ENCODE data around the gene SCOC.
A peak's percentile ranks its signal among the peaks of the same experiment; 100 is the strongest.
"Not testable (repeated sequence)": the region's sequence is repeated elsewhere in the genome, so short reads cannot be mapped to it uniquely, and the experiment has no call there.

The SCOC gene

DNA sequence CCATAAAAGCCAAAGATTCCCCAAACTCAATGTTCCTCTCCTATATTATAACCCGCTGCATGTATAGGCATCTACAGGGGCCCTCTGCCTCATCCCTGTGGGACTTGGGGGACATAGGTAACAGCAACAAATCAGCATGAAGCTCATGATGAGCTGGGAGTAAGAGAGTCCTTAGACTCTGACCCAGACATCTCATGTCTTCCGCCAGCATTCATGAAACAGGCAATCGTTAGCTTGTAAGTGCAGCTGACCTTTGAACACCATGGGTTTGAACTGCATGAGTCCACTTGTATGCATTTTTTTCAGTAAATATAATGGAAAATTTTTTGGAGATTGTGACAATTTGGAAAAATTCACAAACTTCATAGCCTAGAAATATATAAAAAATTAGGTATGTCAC, 10.4 kb upstream of the SCOC start:
- no peak for DNase-seq

DNA sequence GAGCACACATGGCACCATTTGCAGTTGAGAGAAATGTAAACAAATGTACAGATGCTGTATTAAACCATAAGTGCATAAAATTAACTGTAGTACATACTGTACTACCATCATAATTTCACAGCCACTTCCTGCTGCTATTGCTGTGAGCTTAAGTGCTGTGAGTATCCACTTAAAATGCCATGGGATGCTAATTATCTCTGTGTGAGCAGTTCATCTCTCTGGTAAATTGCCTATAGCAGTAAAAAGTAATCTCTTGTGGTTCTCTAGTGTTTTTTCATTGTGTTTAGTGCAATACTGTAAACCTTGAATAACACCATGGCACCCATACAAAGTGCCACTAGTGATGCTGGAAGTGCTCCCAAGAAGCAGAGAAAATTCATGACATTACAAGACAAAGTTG, 9.9 kb upstream of the SCOC start:
- no peak for DNase-seq

DNA sequence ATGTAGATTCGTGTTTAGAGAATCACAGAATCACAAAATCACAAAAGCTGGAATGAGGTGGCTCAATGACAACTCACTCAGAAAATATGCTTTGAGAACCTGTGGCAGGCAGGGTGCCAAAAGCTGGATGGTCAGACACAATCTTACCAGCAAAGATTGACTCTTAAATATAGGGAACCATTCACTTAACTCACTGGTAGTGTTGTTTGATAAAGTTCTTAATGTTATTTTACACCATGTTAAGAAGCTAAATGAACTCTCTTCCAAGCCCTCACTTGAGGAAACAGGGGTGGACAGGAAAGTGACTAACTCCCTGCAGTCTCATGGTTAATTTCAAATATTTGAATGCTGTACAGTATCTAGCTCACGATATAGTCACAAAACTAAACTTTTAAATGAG, 5.7 kb upstream of the SCOC start:
- no peak for DNase-seq

DNA sequence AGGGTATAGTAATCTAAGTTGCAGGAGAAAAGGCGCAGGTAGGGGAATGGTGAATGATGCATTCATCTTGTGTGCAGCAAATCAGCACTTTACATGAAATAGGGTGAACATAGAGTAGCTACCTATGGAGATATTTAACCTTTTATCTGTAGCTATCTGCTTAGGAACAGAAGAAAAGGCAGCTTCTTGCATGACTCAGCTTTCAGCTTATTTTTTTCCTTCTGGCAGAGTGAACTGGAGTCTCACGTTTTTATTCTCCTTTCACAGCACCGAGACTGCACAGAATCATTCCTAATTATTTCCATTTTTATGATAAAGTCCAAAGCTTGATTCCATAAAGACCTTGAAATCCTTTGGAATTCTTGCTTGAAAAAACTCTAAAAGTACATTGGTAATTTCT, 4.8 kb upstream of the SCOC start:
- DNase-seq = no peak

DNA sequence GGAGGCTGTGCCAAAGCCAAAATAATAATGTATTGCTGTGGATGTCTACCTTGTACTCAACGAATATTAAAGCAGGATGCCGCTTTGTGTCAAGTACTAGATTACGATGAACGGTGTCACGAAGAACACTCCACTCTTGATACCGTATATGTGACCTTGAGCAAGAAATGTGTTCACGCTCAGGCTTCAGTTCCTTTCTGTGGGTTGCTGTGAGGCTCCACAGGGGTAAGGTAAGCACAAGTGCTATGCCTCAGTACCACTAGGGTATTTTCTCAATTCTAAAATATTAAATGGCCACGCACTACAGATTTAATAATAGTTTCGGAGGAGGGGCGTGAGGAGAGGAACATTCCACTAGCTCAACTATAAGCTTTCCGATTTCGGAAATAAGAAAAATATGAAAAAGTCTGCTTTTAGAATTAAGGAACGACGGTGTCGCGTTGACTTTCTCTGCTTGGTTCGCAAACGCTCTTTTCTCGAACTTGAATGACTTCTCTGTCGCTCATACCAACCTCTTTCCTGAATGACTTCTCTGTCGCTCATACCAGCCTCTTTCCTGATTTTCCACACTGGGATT, 607 bp upstream of the SCOC start:
- peak; percentile 52 to 64 for DNase-seq

DNA sequence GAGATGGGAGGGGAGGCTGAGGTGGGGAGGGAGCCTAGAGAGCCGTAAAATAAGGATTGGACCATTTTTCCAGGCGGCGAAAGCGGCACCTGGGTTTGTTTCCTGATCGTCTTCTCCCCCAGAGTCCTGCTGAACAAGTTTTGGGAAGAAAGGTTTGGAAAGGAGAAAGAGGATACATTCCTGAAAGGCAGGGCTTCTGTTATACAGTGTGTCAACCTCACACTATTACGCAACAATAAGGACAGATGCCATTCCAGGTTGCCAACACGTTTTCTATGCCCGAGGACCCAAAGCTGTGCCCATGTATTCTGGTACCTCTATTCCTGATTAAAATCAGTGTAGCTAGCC, 658 bp downstream of the SCOC start:
- peak in 1 of 2 experiments; percentile 17 for DNase-seq

DNA sequence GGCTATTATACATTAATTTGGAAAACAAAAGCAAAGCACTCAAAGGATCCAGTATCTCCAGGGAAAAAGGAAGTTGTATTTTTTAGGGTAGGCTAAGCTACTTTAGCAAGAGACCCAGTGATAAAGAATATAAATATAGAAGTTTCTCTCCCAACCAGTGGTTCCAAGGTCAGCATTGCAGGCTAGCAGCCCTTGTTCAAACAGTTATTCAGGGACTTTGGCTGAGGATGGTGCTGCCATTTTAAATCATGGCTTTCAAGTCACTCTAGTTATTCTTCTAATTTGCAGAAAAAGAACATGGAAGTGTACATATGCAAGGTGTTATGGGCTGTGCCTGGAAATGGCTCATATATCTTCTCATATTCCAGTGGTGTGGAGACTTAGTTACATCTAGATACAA, 9.3 kb downstream of the SCOC start:
- no peak for DNase-seq

DNA sequence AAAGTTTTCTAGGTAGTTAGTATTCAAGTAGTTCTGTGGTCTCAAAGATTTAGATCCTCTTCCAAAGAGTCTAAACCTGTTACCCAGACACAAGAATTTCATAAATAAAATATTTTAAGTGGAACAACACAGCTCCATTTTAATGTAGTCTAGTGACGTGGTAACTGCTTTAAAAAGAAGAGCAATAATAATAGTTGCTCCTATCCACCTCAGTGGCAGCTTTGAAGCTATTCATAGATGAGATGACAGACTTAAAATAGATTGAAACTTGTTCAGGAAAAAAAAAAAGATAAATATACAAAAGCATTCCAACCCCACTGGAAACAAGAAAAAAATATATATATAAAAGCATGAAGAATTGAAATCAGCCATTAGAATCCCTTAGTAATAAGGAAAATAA, 14.6 kb downstream of the SCOC start:
- DNase-seq = no peak

DNA sequence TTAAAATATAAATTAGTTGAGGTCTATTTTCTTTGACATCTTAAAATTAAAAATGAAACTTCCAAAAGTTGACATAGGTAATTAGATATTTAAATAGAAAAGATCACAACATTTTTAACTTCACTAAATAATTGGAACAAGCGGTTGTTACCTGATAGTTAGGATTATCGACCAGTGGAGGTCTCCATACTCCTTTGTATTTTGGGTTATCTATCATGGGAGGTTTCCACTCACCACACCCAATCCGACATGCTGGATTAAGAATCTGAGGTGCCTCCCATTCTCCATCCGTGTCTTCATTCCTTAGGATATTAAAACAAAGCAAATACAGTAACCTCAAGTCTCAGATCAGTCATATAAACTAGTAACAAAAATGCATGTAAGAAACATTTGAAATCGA, 22.2 kb downstream of the SCOC start:
- DNase-seq = no peak

DNA sequence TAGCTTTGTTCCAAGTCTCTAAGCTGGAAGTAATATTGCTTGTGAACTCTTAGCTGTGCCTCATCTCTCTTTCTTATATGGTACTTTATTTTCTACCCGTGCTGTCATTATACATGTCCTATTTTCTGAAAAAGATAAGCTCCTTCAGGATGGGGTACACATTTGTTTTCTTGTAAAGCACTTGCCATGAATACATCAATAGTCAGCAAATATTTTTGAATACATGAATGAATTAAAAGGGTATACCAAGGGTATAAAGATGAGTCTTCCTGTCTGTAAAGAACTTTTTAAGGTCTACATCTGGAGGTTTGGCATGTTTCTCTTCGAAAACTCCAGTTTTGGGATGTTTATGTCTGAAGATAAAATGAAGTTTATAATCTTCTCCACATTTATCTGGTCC, 26.7 kb downstream of the SCOC start:
- DNase-seq = no peak

DNA sequence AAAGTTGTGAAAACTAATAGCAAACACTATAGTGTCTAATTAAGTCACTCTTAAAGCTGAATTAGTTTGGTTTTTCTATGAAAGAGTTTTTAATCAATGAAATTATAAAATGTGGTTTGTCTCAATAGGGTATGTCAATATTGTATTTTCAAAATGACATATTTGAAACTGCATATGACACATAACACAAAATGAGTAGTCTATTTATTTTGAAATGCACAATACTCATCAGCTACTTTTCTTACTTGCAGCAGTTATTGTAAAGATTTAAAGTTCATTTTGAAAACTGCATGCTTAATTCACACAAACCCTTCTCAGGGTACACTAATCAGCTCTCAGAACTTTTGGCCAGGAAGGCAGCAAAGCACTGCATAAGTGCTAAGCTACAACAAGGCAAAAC, 32.8 kb downstream of the SCOC start:
- DNase-seq = no peak

DNA sequence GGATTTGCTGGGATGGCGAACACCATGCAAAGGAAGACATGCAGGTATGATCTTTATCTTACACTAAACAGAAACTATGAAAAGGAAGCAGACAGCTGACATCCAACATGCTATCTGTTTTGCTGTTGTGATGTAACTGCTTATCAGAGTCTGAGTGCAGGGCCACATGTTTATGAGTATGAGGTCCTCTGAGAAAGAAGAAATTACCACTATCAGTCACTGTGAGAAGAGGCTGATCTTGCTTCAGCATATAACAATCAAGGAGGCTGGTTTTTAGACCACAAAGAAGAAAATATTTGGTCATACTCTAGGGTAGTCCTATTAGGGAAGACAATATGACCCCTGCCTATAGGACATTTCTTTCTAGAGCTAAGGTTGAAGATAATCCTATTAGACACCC, 35.5 kb downstream of the SCOC start:
- DNase-seq = no peak

DNA sequence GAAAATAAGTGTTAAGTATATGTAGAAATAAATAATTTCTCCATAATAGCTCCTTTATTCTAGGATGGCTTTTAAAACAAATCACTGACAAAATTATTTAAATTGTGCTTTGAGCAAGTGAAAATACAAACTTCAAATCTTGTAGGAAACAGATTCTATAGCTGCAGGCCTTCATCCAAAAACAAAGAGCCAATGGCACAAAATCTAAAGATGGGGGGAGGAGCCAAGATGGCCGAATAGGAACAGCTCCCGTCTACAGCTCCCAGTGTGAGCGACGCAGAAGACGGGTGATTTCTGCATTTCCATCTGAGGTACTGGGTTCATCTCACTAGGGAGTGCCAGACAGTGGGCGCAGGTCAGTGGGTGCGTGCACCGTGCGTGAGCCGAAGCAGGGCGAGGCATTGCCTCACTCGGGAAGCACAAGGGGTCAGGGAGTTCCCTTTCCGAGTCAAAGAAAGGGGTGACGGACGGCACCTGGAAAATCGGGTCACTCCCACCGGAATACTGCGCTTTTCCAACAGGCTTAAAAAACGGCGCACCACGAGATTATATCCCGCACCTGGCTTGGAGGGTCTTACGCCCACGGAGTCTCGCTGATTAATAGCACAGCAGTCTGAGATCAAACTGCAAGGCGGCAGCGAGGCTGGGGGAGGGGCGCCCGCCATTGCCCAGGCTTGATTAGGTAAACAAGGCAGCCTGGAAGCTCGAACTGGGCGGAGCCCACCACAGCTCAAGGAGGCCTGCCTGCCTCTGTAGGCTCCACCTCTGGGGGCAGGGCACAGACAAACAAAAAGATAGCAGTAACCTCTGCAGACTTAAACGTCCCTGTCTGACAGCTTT, 39.9 kb downstream of the SCOC start:
- DNase-seq = not testable (repeated sequence)

DNA sequence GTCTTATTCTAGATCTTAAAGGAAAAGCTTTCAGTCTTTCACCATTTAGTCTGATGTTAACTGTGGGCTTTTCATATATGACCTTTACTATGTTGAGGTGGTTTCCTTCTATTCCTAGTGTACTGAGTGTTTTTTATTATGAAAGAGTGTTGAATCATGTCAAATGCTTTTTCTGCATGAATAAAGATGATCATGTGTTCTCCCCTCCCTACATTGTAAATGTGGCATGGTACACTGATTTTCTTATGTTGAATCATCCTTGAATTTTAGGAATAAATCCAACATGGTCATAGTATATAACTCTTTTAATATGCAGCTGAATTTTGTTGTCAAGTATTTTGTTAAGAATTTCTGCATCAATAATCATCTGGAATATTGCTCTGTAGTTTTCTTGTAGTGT, 49.7 kb downstream of the SCOC start:
- no peak for DNase-seq

DNA sequence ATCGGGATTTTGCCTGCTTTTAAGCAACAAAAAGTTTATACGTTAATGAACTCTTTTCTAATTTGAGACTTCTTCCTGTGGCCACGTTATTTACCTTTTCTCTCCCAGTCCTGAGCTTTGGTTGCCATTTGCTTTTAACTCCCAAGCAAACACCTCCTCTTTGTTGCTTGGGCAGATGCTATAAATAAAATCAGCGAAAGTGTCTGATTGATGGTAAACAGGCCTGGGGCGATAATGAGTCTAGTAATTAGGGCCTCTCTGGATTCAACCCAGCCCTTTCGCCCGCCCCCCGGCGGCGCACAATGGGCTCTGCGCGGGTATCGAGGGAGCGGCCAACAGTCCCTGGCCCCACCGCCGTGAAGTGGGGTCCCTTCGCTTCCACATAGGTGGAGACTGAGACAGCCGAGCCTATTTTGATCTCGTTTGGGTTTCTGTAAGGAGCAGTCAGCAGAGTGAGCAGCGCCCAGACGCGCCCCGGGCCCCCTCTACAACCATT, 53.2 kb downstream of the SCOC start:
- peak; percentile 22 to 25 for DNase-seq

DNA sequence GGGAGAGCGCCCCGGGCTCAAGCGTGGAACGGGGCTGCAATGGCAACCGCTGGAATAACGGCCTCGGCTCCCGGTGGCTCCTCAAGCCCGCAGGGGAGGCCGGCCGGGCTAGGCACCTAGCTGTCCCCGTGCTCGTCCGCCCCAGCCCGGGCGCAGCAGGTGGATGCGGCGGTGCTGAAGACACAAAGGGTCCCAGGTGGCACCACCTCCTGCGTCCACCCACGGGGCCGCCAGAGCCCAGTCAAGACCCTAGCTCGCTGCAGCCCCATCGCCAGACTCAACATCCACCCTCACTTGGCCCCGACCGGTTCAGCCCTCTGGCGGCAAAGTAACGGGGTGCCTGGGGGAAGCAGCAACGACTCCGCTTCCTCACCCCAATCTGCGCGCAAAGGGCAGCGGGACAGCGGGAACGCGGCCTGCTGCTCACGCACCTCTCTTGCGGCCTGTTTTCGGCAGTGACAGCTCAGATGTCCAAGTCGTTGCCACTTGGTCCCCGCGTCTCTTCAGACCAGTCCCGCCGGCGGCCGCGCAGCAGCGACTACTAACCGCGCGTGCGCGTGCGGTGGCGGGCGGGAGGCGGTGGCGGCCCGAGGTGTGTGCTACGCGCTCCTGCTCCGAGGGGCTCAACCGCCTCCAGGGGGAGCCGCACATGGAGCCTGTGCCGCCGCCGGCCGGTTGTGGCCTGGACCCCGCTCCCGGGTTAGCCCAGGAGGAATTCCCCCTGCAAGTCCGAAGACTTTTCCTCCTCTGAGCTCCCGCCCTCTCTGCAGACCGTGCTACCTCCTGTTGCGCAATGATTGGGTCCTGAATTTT, 53.9 kb downstream of the SCOC start, which contains the start of gene CLGN:
Gene CLGN, minus strand, starts transcription at position 543 of the 813 bp plus-strand sequence. CDS start 14,570 bp downstream, outside the sequence.
- peak; percentile 80 to 84 for DNase-seq

DNA sequence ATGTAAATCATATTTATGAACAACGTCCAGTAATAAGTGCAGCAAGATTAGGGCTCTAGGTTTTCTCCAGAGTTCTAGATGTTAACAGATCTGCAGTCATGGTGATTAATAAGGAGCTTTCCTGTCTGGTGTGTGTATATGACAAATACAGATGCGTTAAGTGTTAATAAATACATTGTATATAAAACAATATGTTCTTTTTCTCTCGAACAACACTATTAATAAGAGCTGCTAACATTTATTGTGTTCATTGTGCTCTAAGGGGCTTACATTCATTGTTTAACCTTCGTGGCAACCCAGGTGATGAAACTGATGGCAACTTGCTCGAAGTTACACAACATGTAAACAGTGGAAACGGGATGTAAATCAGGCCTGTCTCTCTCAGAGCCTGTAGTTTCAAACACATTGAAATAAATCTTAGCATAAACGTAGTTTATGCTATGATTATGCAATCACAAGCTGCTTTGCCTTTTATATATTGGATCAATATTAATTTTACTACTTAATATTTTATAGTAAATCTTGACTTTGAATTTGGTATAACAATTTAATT, 54.5 kb downstream of the SCOC start:
- peak; percentile 41 to 43 for DNase-seq

Data from AML-193 (cell line).